OCI-LY3 (cell line): Measurements from ENCODE around the gene IFNA5.

Experiments
- CTCF ChIP-seq: fragments of 200-600, 300-600 bp; sonication (generic); IDR thresholded peaks from 2 replicates; pipeline ENCODE4 v1.5.1; 2014; ENCODE audit warnings: antibody characterized with exemption, low read length, low read depth
- EZH2phosphoT487 ChIP-seq: fragments of 200-600 bp; shearing (Covaris generic); IDR thresholded peaks from 2 replicates; pipeline ENCODE4 v1.6.1; 2018; ENCODE audit warnings: antibody characterized with exemption, mixed run types, low read depth

- TF ChIP-seq CTCF, result no peak
- no peak for TF ChIP-seq EZH2phosphoT487
Measured at GRCh38 chr9:21286099-21286498, 19.0 kb downstream of the IFNA5 start.
